HEK293 (cell line): ENCODE results near the gene ARHGAP23.

Experiments used
- ATF2 ChIP-seq: fragments of 450-650 bp; formaldehyde crosslinking; IDR thresholded peaks from 2 replicates; pipeline ENCODE4 v1.5.1; 2016; ENCODE audit warnings: missing biosample characterization, missing genetic modification characterization, low read depth
- BCL11B ChIP-seq: fragments of 450-650 bp; formaldehyde crosslinking; IDR thresholded peaks from 2 replicates; pipeline ENCODE4 v1.5.1; 2016; ENCODE audit warnings: low read depth, missing biosample characterization, missing genetic modification characterization
- CTCF ChIP-seq: fragments of 450-650 bp; formaldehyde crosslinking; IDR thresholded peaks from 2 replicates; pipeline ENCODE4 v1.5.1; 2016; ENCODE audit warnings: missing biosample characterization, missing genetic modification characterization
- MZF1 ChIP-seq: fragments of 450-650 bp; formaldehyde crosslinking; IDR thresholded peaks from 2 replicates; pipeline ENCODE4 v1.5.1; 2017; ENCODE audit warnings: missing biosample characterization, missing genetic modification characterization, borderline replicate concordance
- PBX3 ChIP-seq: sonication (generic); formaldehyde crosslinking; IDR thresholded peaks from 2 replicates; pipeline ENCODE4 v1.8.1; 2022; ENCODE audit warnings: mild to moderate bottlenecking, moderate library complexity, missing genetic modification reagents
- ZNF639 ChIP-seq: fragments of 450-650 bp; formaldehyde crosslinking; IDR thresholded peaks from 2 replicates; pipeline ENCODE4 v1.5.1; 2016; ENCODE audit warnings: missing biosample characterization, missing genetic modification characterization

- TF ChIP-seq BCL11B (tag by site-specific recombination) (no peak), MZF1 (tag by site-specific recombination) (no peak), PBX3 (no peak), ZNF639 (tag by site-specific recombination) (no peak), ATF2 (tag by site-specific recombination) (no peak), CTCF (tag by site-specific recombination) (no peak)
Measured at GRCh38 chr17:38469875-38470274, 41.6 kb downstream of the ARHGAP23 start.
